GM18505 (cell line): Measurements from ENCODE around the gene ABI2.
"Not testable (repeated sequence)": the region's sequence is repeated elsewhere in the genome, so short reads cannot be mapped to it uniquely, and the experiment has no call there.

Experiments
- ATAC-seq: cut with Tn5 transposase; IDR thresholded peaks from one replicate; pipeline ENCODE4 v1.9.1; 2021; ENCODE audit not compliant: unreplicated experiment
- POLR2A ChIP-seq: IDR thresholded peaks from 4 replicates; pipeline ENCODE4 v1.6.1; 2011; ENCODE audit warnings: borderline replicate concordance; ENCODE audit not compliant: insufficient read depth, insufficient read length; ENCODE audit errors: extremely low read depth

The ABI2 gene

DNA sequence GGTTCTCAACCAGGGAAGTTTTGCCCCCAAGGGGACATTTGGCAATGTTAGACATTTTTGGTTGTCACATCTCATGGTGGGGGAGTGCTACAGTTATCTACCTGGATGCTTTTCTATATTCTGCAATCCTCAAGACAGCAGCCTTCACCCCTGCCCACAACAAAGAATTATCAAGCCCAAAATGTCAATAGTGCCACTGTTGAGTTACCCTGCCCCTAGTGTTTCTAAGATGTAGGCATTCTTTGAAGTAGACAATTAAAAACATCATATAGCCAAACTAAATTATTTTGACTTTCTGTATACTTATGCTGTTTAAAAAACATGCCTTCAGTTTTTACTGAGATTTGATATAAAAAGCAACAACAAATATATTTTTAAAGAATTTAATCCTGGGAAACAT lies 48.0 kb downstream of the ABI2 start:
- no peak for TF ChIP-seq POLR2A
- no peak for ATAC-seq

DNA sequence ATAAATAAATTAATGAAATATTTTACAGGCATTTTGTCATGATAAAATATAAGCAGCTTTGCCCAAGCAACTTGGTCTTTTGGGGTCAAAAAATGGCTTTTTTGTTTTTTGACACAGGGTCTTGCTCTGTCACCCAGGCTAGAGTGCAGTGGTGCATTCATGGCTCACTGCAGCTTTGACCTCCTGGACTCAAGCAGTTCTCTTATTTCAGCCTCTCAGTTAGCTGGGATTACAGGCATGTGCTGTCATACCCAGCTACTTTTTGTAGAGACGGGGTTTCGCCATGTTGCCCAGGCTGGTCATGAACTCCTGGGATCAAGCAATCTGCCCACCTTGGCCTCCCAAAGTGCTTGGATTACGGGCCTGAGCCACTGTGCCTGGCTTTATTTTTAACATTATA lies 51.0 kb downstream of the ABI2 start:
- TF ChIP-seq POLR2A, result no peak
- no peak for ATAC-seq

DNA sequence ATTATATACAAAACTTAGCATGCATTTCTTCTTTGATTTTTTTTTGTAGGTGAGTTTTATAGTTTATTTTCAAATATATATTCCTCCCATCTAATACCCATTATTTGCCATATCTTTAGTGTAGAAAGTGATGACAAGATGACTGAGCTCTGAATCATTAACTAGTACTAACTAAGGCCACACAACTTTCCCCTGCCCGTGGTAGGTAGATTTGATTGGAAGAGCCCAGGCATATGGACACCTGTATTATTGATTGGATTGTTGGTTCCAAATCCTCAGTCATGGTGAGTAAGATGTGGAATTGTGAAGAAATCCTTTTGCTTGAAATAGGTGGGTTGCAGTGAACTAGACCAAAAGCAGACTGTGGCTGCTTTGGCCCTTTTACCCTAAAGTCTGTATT lies 54.8 kb downstream of the ABI2 start:
- no peak for TF ChIP-seq POLR2A
- no peak for ATAC-seq

DNA sequence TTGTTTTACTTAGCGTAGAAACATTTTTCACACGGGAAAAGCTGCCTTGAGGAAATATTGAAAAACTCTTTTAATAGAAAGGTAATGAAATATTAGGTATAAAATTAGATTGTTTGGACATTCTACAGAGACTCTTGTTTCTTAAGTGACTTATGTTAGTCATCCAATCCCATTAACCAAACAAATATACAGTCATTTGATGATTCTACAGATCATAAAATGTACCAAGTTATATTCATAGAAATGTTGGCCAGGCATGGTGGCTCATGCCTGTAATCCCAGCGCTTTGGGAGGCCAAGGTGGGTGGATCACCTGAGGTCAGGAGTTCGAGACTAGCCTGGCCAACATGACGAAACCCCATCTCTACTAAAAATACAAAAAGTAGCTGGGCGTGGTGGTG lies 60.0 kb downstream of the ABI2 start:
- not testable (repeated sequence) for ATAC-seq

DNA sequence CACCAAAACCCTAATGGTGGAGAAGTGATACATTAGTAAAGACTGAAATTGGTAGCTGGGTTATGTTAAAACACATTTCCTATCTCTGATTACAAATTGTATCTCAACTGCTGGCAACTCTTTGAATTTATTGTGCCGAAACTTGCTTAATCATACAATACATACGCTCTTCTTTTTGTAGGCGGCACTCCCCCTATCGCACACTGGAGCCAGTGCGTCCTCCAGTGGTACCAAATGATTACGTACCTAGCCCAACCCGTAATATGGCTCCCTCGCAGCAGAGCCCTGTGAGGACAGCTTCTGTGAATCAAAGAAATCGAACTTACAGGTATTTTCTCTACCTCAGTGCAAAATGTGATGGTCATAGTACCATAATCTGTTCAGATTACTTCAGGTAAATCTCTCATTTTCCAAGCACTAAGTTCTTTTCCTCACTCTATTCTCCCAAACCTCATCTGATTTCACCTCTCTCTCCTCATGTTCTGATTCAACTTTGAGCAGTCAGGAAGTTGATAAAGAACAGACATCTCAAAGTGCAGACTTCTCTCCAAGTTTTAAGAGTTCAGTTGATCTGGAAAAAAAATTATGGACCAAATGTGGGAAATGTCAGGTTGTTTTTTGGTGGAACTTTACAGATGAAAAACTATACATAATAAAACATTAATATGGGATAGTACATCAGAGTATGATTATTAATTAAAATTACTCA lies 66.5 kb downstream of the ABI2 start:
- no peak for ATAC-seq
- no peak for TF ChIP-seq POLR2A

DNA sequence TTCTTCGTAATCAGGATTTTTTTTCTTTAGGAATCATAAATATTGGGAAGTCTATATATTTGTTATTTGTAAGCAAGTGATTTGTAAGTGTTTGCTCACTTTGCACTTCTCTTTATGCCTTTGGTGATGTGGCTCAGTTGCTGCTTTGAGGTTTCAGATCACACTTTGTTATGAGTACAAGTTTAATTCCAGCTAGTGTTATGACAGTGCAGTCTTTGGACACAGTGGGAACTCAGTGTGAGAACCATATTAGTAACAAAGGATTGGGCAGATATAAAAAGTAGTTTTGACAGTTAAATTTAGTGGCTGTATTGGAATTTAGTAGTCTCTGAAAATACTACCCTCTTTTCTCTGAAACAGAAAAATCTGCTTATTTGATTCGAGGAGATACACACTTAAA lies 67.7 kb downstream of the ABI2 start:
- ATAC-seq, result no peak
- TF ChIP-seq POLR2A, result no peak

DNA sequence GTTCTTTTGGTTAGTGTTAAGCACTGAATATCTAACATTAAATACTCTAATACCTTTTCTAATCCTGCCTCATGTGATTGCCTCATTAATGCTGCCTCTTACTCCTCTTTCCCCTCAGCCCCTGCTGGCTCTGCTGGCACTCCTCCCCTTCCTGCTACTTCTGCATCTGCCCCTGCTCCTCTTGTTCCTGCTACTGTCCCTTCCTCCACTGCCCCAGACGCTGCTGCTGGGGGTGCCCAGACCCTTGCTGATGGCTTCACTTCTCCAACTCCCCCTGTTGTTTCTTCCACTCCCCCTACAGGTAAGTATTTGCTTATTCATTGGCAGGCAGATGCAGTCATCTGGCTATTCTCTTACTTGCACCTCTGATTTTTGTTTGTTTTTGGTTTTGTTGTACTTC lies 68.5 kb downstream of the ABI2 start:
- ATAC-seq, result no peak
- no peak for TF ChIP-seq POLR2A

DNA sequence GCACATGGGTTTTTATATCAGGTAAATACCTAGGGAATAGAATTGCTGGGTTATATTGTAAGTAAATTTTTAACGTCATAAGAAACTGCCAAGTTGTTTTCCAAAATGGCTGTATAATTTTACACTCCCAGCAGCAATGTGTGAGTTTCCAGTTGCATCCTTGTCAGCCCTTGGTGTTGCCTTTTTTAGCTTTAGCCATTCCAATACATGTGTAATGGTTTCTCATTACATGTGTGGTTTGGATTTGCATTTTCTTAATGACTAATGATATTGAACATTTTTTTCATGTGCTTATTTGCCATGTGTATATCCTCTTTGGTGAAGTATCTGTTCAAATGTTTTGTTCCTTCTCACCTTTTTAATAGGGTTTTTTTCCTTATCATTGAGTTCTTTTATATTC lies 70.8 kb downstream of the ABI2 start:
- no peak for TF ChIP-seq POLR2A
- no peak for ATAC-seq

DNA sequence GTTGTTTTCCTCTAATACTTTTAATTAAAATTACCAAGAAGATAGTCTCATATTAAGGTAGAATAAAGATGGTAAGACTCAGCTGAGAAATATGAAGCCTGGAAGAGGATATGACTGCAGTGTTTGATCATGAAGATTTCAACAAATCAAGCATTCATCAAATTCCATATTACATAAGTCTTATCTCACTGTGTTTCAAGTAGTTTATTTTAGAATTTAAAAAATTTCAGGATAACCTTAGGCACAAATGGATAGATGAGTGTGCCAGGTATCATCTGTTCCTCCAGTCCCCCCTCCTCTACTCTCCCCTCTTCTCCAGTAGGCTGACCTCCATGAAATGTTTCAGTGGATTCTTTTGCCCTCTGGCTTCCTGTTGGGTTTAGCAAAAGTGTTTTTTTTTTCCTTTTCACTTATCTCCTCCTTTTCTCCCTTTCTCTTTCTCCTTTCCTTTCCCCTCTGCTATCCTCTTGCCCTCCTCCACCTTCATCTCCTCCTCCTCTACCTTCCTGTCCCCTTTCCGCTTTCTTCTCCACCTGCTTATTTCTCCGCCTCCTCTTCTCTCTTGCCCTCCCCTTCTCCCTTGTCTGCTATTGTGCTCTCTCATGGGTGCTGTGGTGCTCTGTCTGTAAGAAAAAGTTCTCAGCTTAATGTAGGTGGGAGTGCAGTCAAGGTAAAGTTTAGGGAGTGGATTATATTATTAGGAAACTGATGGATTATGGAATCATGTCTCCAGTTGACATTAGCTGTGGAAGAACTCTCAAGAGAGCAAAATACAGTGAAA lies 72.8 kb downstream of the ABI2 start:
- ATAC-seq, result no peak
- no peak for TF ChIP-seq POLR2A

DNA sequence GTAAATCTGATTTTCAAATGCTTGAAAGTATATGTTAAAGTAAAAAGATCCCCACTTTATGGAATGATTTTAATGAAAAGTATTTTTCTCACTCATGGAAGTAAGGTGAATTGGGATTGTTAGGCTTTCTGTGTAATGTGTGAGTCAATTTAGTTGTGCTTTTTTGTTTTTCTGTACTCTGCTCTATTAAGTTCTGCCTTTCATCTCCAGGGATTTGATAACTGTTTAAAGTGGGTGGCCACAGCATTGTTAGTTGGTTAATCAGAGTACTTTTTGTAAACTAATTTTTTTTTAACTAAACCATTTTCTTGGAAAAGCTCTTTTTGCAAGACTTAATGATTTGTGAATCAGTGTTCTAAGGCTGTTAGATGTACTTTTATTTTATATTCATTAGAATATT lies 76.8 kb downstream of the ABI2 start:
- TF ChIP-seq POLR2A, result no peak
- ATAC-seq, result no peak

DNA sequence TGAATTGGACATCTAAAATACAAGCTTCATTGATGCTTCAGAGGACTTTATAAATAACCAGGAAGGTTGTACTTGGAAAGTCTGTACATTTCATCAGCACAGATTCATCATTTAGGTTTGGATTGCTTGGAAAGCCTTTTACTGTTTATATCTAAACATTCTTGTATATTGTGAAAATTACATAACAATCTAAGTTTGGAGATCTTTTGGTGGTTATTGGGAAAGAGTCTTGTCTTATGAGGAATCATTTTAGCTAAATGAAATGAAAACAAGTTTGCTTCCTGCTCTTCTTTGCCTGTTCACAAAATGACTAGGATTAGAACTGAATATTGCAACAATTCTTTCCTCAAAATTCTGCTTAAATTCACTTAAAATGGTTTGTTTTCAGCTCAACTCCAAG lies 79.3 kb downstream of the ABI2 start:
- no peak for ATAC-seq
- no peak for TF ChIP-seq POLR2A

DNA sequence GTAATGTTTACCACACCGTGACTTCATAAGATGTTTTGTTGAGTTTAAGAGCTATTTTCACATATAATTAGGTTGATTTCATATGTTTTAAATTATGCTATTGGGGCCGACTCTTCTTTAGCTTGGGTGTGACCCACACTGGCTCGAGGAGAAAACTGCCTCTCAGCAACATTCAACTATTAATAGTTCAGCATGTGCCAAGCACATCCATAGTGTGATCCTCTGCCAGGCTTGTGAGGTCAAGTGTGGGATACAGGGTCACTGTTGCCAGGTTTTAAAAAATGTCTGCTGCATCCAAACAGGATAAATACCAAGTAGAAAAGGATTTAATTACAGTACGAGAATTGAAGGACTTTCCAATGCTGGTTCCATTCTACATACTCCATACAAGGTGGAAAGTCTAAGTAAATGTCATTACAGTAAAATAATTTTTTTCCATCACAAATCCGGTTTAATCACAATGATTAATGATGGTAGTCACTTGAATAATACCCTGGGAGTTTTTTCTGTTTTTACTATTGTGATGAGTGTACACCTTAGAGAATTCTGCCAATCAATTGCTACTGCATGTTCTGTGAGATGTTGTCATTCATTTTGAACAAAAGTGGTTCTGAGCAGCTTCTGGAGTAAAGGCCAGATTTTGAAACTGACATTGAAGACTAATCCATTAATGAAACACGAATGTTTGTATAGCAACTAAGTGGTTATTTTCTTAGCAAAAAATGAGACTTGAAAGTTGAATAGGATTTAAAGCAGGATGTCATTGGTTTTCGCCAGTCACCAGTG lies 84.5 kb downstream of the ABI2 start:
- ATAC-seq, result no peak
- TF ChIP-seq POLR2A, result no peak

DNA sequence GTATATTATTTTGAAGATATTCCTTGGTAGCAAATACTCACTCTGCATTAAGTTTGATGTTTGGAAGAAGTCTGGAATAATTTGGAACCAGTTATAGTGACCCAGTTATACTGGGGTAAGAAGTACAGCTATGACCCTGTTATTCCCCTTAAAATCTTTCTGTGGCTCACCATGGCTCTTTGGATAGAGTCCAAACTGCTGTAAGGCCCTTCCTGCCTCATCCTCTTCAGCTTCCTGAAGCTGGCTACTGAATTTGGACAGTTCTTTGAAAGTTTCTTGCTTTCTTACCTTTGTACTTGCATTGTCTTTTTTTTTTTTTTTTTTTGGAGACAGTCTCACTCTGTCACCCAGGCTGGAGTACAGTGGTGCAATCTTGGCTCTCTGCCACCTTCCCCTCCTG lies 85.6 kb downstream of the ABI2 start:
- ATAC-seq, result no peak
- no peak for TF ChIP-seq POLR2A

DNA sequence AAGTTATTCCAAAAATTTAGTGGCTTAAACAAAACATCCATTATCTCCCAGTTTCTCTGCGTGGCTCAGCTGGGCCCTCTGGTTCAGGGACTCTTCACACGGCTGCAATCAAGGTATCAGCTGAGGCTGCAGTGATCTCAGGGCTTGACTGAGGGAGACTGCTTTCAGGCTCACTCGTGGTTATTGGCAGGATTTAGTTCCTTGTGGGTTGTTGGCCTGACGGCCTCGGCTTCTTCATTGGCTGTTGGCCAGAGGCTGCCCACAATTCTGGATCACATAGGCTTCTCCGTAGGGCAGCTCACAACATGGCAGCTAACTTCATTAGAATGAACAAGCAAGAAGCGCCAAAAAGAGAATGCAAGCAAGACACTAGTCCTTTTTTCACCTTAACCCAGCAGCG lies 90.1 kb downstream of the ABI2 start:
- no peak for ATAC-seq
- no peak for TF ChIP-seq POLR2A
